ENCODE data around the gene FHL2.

DNA sequence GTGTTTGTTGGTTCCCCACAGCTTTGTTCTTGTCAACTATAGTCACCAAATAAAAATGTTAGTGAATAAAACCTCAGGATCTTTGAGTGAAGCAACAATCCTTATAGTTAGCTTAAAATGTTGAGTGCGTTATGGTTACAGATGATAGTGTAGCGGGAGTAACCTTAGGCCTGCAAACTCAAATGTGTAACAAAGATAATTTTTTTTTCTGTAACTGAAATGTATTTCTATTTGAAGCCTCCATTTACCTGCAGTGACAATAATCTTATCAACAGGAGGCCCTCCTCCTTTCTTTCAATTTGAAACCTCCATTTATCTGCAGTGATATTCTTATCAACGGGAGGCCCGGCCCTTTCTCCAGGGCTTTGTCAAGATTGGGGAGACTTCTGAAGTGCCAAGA lies 64.6 kb downstream of the FHL2 start:
- no peak for TF ChIP-seq SUZ12 (IDR thresholded peaks at IDR 0.05; ENCODE audit: low read depth, low read length)
- no peak for TF ChIP-seq TRIM24 (CRISPR knock-in tag; IDR thresholded peaks at IDR 0.05)
- TF ChIP-seq CTCF (CRISPR knock-in tag; IDR thresholded peaks at IDR 0.05): no peak
- TF ChIP-seq FOXK2 (IDR thresholded peaks at IDR 0.05): no peak
- no peak for TF ChIP-seq ZFP36L1 (CRISPR knock-in tag; IDR thresholded peaks at IDR 0.05)
- no peak for TF ChIP-seq ATF1 (CRISPR knock-in tag; IDR thresholded peaks at IDR 0.05)
- TF ChIP-seq TAF1 (CRISPR knock-in tag; IDR thresholded peaks at IDR 0.05): no peak
- TF ChIP-seq, protein P1, sequence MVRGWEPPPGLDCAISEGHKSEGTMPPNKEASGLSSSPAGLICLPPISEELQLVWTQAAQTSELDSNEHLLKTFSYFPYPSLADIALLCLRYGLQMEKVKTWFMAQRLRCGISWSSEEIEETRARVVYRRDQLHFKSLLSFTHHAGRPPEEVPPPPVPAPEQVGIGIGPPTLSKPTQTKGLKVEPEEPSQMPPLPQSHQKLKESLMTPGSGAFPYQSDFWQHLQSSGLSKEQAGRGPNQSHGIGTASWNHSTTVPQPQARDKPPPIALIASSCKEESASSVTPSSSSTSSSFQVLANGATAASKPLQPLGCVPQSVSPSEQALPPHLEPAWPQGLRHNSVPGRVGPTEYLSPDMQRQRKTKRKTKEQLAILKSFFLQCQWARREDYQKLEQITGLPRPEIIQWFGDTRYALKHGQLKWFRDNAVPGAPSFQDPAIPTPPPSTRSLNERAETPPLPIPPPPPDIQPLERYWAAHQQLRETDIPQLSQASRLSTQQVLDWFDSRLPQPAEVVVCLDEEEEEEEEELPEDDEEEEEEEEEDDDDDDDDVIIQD (CRISPR knock-in tag; IDR thresholded peaks at IDR 0.05; ENCODE audit: low read depth): no peak
- TF ChIP-seq, protein P2, sequence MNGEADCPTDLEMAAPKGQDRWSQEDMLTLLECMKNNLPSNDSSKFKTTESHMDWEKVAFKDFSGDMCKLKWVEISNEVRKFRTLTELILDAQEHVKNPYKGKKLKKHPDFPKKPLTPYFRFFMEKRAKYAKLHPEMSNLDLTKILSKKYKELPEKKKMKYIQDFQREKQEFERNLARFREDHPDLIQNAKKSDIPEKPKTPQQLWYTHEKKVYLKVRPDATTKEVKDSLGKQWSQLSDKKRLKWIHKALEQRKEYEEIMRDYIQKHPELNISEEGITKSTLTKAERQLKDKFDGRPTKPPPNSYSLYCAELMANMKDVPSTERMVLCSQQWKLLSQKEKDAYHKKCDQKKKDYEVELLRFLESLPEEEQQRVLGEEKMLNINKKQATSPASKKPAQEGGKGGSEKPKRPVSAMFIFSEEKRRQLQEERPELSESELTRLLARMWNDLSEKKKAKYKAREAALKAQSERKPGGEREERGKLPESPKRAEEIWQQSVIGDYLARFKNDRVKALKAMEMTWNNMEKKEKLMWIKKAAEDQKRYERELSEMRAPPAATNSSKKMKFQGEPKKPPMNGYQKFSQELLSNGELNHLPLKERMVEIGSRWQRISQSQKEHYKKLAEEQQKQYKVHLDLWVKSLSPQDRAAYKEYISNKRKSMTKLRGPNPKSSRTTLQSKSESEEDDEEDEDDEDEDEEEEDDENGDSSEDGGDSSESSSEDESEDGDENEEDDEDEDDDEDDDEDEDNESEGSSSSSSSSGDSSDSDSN (CRISPR knock-in tag; IDR thresholded peaks at IDR 0.05): no peak
- TF ChIP-seq ZMYM4 (CRISPR knock-in tag; IDR thresholded peaks at IDR 0.05): no peak
- no peak for TF ChIP-seq MEIS1 (CRISPR knock-in tag; IDR thresholded peaks at IDR 0.05; ENCODE audit: borderline replicate concordance)
- TF ChIP-seq, protein P3, sequence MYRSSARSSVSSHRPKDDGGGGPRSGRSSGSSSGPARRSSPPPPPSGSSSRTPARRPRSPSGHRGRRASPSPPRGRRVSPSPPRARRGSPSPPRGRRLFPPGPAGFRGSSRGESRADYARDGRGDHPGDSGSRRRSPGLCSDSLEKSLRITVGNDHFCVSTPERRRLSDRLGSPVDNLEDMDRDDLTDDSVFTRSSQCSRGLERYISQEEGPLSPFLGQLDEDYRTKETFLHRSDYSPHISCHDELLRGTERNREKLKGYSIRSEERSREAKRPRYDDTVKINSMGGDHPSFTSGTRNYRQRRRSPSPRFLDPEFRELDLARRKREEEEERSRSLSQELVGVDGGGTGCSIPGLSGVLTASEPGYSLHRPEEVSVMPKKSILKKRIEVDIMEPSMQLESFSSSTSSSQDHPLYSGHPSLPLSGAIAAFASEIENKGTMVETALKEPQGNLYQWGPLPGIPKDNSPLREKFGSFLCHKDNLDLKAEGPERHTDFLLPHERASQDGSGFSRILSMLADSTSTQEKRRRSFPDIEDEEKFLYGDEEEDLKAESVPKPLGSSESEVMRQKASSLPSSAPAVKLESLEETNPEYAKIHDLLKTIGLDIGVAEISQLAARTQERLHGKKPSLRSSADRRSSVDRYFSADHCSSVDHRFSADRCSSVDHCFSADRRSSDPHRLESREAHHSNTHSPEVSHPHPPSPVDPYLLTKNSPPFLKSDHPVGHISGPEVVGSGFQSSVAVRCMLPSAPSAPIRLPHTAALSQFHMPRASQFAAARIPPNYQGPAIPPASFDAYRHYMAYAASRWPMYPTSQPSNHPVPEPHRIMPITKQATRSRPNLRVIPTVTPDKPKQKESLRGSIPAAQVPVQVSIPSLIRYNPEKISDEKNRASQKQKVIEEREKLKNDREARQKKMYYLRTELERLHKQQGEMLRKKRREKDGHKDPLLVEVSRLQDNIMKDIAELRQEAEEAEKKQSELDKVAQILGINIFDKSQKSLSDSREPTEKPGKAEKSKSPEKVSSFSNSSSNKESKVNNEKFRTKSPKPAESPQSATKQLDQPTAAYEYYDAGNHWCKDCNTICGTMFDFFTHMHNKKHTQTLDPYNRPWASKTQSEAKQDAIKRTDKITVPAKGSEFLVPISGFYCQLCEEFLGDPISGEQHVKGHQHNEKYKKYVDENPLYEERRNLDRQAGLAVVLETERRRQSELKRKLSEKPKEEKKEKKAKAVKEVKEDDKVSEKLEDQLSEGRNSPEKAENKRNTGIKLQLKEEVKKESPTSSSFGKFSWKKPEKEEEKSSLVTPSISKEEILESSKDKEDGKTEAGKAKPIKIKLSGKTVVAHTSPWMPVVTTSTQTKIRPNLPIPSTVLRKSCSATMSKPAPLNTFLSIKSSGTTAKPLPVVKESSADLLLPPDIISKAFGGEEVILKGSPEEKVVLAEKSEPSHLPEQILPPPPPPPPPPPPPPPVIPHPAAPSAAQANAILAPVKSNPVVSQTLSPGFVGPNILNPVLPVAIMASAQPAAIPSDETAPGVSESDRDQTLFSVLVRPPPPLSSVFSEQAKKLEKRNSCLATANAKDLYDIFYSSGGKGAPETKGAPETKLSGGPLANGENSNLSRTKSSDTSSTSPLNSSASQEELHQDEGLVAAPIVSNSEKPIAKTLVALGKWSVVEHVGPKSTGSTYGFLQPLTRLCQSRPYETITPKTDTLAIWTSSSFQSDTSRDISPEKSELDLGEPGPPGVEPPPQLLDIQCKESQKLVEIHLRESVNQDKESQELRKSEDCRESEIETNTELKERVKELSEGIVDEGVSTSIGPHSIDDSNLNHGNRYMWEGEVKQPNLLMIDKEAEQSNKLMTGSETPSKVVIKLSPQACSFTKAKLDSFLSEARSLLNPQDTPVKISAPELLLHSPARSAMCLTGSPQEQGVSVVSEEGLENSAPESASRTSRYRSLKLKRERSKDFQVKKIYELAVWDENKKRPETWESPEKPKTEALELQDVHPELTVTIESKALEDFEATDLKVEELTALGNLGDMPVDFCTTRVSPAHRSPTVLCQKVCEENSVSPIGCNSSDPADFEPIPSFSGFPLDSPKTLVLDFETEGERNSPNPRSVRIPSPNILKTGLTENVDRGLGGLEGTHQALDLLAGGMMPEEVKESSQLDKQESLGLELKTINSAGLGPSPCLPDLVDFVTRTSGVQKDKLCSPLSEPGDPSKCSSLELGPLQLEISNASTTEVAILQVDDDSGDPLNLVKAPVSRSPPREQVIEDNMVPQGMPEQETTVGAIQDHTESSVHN (CRISPR knock-in tag; IDR thresholded peaks at IDR 0.05): no peak
- no peak for TF ChIP-seq POLR2AphosphoS5 (IDR thresholded peaks at IDR 0.05; ENCODE audit: low read depth, low read length)
- no peak for TF ChIP-seq ZSCAN31 (CRISPR knock-in tag; IDR thresholded peaks at IDR 0.05; ENCODE audit: low read depth)

Measured in HepG2 (cell line).